Activated CD8-positive, alpha-beta T cell treated with anti-CD3 and anti-CD28 coated beads for 36 hours (primary cell): ENCODE data around the gene CEP95. TPM values are rescaled to one million over a fixed set of nuclear protein-coding genes. Genes with fewer than 3 reads are reported as not detected.

Experiments used
- ATAC-seq: fragments of 200-7000 bp; cut with Tn5 transposase; one replicate; pipeline ENCODE4 v1.10.0; 2021; ENCODE audit warnings: mild to moderate bottlenecking, moderate library complexity
- CTCF ChIA-PET: fragments of 350-600 bp; sonication (Branson Sonifier 250); formaldehyde crosslinking; loops from one replicate; lab custom pipeline; 2021; ENCODE audit warnings: antibody characterized with exemption; lab: Charles Lee
- POLR2A ChIA-PET: fragments of 350-600 bp; sonication (Branson Sonifier 250); formaldehyde crosslinking; loops from one replicate; lab custom pipeline; 2021; ENCODE audit warnings: antibody characterized with exemption; lab: Charles Lee
- DNase-seq: peaks from one replicate; pipeline ENCODE4 v3.0.0-alpha.2; 2020
- H3K27ac Mint-ChIP-seq: one replicate; pipeline ENCODE4 v1.8.0; 2021; ENCODE audit warnings: mild to moderate bottlenecking, mixed read lengths
- H3K27me3 Mint-ChIP-seq: one replicate; pipeline ENCODE4 v1.8.0; 2021; ENCODE audit warnings: mixed read lengths
- H3K36me3 Mint-ChIP-seq: one replicate; pipeline ENCODE4 v1.8.0; 2021; ENCODE audit warnings: low read depth, mixed read lengths
- H3K4me1 Mint-ChIP-seq: one replicate; pipeline ENCODE4 v1.8.0; 2021; ENCODE audit warnings: low read depth, mixed read lengths
- H3K4me3 Mint-ChIP-seq: one replicate; pipeline ENCODE4 v1.8.0; 2021; ENCODE audit warnings: mild to moderate bottlenecking, moderate library complexity, mixed read lengths
- H3K9me3 Mint-ChIP-seq: one replicate; pipeline ENCODE4 v1.8.0; 2021; ENCODE audit warnings: mixed read lengths
- CTCF ChIP-seq: fragments of 200-600 bp; IDR thresholded peaks from one replicate; pipeline ENCODE4 v1.8.0; 2022; ENCODE audit warnings: antibody characterized with exemption, mild to moderate bottlenecking
- intact Hi-C: fragments of 100-400 bp; cut with micrococcal nuclease; formaldehyde crosslinking; loops from one replicate; pipeline ENCODE4 v1.10.0; 2022
- total RNA-seq, 2 experiments: library from RNA; stranded (reverse); gene quantifications; one replicate each; pipeline ENCODE4 v1.2.3, GENCODE V29; 2021

Gene CEP95
- total RNA-seq, 2 experiments from 2014 or later: 45.2 to 45.7 TPM

DNA sequence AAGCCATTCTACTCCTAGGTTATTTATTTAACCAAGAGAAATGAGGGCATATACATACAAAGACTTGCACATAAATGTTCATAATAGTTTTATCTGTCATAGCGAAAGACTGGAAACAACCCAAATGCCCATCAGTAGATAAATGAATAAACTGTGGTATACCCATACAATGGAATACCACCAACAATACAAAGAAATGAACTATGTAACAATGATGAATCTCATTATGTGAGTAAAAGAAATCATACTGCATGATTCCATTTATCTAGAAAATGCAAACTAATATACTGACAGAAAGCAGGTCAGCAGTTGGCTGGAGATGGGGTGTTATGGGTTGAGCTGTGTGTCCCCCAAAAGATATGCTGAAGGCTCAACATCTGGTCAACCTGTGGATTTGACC is 57.3 kb downstream of the CEP95 start:
- no peaks in the 10 kb centered on the region for H3K27me3 Mint-ChIP-seq
- H3K4me3 Mint-ChIP-seq: no peak overlapping the region
- H3K9me3 Mint-ChIP-seq: no peaks in the 10 kb centered on the region
- peak overlapping the region; percentile 23 for H3K27ac Mint-ChIP-seq
- H3K36me3 Mint-ChIP-seq: peaks cover 14% of the 10 kb centered on the region
- ChIA-PET POLR2A (no interaction called here), CTCF (interaction anchor here (1.4 to 2.0 kb wide), 2 partner anchors 72 to 88 kb away, joined by 3 to 6 read pairs; no protein-coding TSS in a partner anchor)
- H3K4me1 Mint-ChIP-seq: peaks cover 3% of the 10 kb centered on the region
- no peak for DNase-seq
- ATAC-seq: no peak
- no peak for TF ChIP-seq CTCF
- intact Hi-C loops: no loop called here

DNA sequence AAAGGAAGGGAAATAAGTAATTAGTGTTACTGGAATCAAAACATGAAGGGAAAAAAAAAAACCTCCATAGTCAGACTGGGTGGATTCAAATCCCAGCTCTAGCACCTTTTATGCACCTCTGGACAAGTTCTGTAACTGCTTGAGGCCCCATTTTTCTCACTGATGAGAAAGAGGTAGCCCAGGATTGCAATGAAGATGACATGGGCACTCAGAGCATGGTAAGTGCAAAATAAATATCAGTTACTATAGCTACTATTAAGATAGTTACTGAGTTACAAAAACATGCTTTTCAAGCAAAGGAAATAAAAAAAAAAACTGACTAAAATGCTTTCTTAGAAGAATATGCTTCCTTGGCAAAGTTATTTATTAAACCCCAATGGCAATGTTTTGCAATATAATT is 58.8 kb downstream of the CEP95 start:
- ChIA-PET CTCF (interaction anchor here (1.2 to 5.9 kb wide), 2 partner anchors 14 to 83 kb away, joined by 3 to 24 read pairs; no protein-coding TSS in a partner anchor), POLR2A (interaction anchor here (0.6 kb wide), 1 partner anchor 59 kb away, joined by 3 read pairs; the partner anchor contains the start of gene CEP95)
- H3K27ac Mint-ChIP-seq: no peak overlapping the region
- no peak overlapping the region for H3K4me3 Mint-ChIP-seq
- no peak for TF ChIP-seq CTCF
- no peaks in the 10 kb centered on the region for H3K9me3 Mint-ChIP-seq
- DNase-seq (no peak), ATAC-seq (no peak)
- H3K27me3 Mint-ChIP-seq: no peaks in the 10 kb centered on the region
- H3K36me3 Mint-ChIP-seq: peaks cover 14% of the 10 kb centered on the region
- intact Hi-C loops: no loop called here
- H3K4me1 Mint-ChIP-seq: peaks cover 3% of the 10 kb centered on the region

DNA sequence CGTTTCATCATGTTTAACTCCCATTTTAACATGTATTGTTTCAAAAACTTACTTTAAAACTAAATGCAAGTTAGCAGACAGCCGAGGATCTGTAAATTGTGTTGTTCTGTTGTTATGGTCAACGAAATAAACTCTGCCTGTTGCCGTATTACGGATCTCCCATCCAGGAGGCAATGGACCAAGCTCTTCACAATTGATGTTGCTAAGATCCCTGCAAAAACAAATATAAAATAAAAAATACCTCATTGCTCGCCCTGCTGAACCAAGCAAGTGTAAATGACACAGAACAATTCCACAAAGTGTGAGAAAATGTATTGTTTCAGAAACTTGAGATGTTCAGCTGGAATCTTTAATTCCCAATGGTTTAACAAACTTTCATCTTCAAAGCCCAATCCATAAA is 65.0 kb downstream of the CEP95 start:
- no peak for ATAC-seq
- H3K27me3 Mint-ChIP-seq: no peaks in the 10 kb centered on the region
- H3K4me3 Mint-ChIP-seq: no peak overlapping the region
- peaks cover 6% of the 10 kb centered on the region for H3K36me3 Mint-ChIP-seq
- ChIA-PET POLR2A (interaction anchor here (0.9 kb wide), 3 partner anchors 16 to 79 kb away, joined by 3 to 4 read pairs (median 3); no protein-coding TSS in a partner anchor), CTCF (interaction anchor here (0.7 to 3.1 kb wide), 3 partner anchors 10 to 77 kb away, joined by 3 to 9 read pairs (median 7); no protein-coding TSS in a partner anchor)
- DNase-seq: no peak
- peaks cover 11% of the 10 kb centered on the region for H3K4me1 Mint-ChIP-seq
- no peaks in the 10 kb centered on the region for H3K9me3 Mint-ChIP-seq
- no peak for TF ChIP-seq CTCF
- H3K27ac Mint-ChIP-seq: no peak overlapping the region
- intact Hi-C loops: loop anchor here (10.0 kb wide), 1 partner anchor 73 kb away; no protein-coding TSS in a partner anchor

- peak; percentile 14 for DNase-seq
- ChIA-PET POLR2A (interaction anchor here (0.9 to 1.6 kb wide), 6 partner anchors 15 to 80 kb away, joined by 3 to 9 read pairs (median 4); no protein-coding TSS in a partner anchor), CTCF (interaction anchor here (0.7 to 3.1 kb wide), 4 partner anchors 9 to 82 kb away, joined by 3 to 9 read pairs (median 5); no protein-coding TSS in a partner anchor)
- intact Hi-C loops: loop anchor here (10.0 kb wide), 1 partner anchor 72 kb away; no protein-coding TSS in a partner anchor
- Mint-ChIP-seq H3K4me1 (peaks cover 11% of the 10 kb centered on the region), H3K9me3 (no peaks in the 10 kb centered on the region), H3K27ac (peak overlapping the region; percentile 81), H3K36me3 (peaks cover 7% of the 10 kb centered on the region), H3K4me3 (no peak overlapping the region), H3K27me3 (no peaks in the 10 kb centered on the region)
- TF ChIP-seq CTCF: no peak
- ATAC-seq: peak; percentile 92
These were observed 65.9 kb downstream of the CEP95 start for GRCh38 chr17:64572682-64573154.

- intact Hi-C loops: loop anchor here (10.0 kb wide), 1 partner anchor 72 kb away; no protein-coding TSS in a partner anchor
- no peaks in the 10 kb centered on the region for H3K9me3 Mint-ChIP-seq
- TF ChIP-seq CTCF: no peak
- peaks cover 7% of the 10 kb centered on the region for H3K36me3 Mint-ChIP-seq
- ATAC-seq (peak; percentile 60), DNase-seq (peak; percentile 15)
- CTCF ChIA-PET: interaction anchor here (1.0 to 3.1 kb wide), 3 partner anchors 8 to 82 kb away, joined by 3 to 9 read pairs (median 7); no protein-coding TSS in a partner anchor
- POLR2A ChIA-PET: interaction anchor here (1.0 to 1.6 kb wide), 3 partner anchors 26 to 68 kb away, joined by 3 to 9 read pairs (median 4); no protein-coding TSS in a partner anchor
- peaks cover 11% of the 10 kb centered on the region for H3K4me1 Mint-ChIP-seq
- no peaks in the 10 kb centered on the region for H3K27me3 Mint-ChIP-seq
- H3K4me3 Mint-ChIP-seq: no peak overlapping the region
- H3K27ac Mint-ChIP-seq: peak overlapping the region; percentile 81
These were observed 66.4 kb downstream of the CEP95 start for GRCh38 chr17:64573214-64573613.
